ENCODE data around the gene RNF31. TPM values are rescaled to one million over a fixed set of nuclear protein-coding genes. Genes with fewer than 3 reads are reported as not detected.

RNF31 gene
- total and polyA plus RNA-seq, 2 of the 13 experiments (the other 11 are each of a cell fraction or from before 2014, with no cell fraction given): 48.2 to 86.8 TPM

GRCh38 chr14:24145690-24146452 is 1.4 kb upstream of the RNF31 start (continued):
- no peak for TF ChIP-seq JARID2 (CRISPR knock-in tag; IDR thresholded peaks at IDR 0.05; ENCODE audit: insufficient replicate concordance)
- no peak for TF ChIP-seq ZNF121 (CRISPR knock-in tag; IDR thresholded peaks at IDR 0.05)
- TF ChIP-seq LBX2 (CRISPR knock-in tag; IDR thresholded peaks at IDR 0.05; ENCODE audit: borderline replicate concordance): 0 out of 2 replicates have a peak, but pooled peaks have one; percentile 81
- TF ChIP-seq ZNF674 (CRISPR knock-in tag; IDR thresholded peaks at IDR 0.05; ENCODE audit: low read depth): no peak
- TF ChIP-seq, protein P1, sequence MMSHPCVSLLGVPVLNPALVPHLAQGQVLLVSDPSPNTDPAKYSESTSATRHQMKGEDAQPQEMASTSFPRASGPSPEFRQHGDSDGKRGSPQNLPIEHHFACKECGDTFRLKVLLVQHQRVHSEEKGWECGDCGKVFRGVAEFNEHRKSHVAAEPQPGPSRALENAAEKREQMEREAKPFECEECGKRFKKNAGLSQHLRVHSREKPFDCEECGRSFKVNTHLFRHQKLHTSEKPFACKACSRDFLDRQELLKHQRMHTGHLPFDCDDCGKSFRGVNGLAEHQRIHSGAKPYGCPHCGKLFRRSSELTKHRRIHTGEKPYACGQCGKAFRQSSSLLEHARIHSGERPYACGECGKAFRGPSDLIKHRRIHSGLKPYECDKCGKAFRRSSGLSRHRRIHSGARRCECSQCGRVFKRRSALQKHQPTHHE (CRISPR knock-in tag; IDR thresholded peaks at IDR 0.05; ENCODE audit: borderline replicate concordance): no peak
- TF ChIP-seq ZMAT3 (CRISPR knock-in tag; conservative IDR thresholded peaks at IDR 0.05): no peak
- no peak for TF ChIP-seq NFE2 (CRISPR knock-in tag; IDR thresholded peaks at IDR 0.05)
- TF ChIP-seq SOX13 (IDR thresholded peaks at IDR 0.05): no peak
- TF ChIP-seq SOX13 (CRISPR knock-in tag; conservative IDR thresholded peaks at IDR 0.05 in 1 of 2, IDR thresholded peaks at IDR 0.05 in 1 of 2): no peak
- TF ChIP-seq ZNF713 (CRISPR knock-in tag; IDR thresholded peaks at IDR 0.05): 0 out of 2 replicates have a peak, but pooled peaks have one; percentile 29
- TF ChIP-seq DMAP1 (CRISPR knock-in tag; IDR thresholded peaks at IDR 0.05): no peak
- TF ChIP-seq RBM22 (optimal IDR thresholded peaks at IDR 0.05; ENCODE audit: low read length): no peak
- TF ChIP-seq FIP1L1 (IDR thresholded peaks at IDR 0.05; ENCODE audit: borderline replicate concordance, insufficient read depth, low read depth, low read length): no peak
- TF ChIP-seq ZNF550 (CRISPR knock-in tag; IDR thresholded peaks at IDR 0.05; ENCODE audit: borderline replicate concordance): 0 out of 2 replicates have a peak, but pooled peaks have one; percentile 62
- TF ChIP-seq ZNF296 (CRISPR knock-in tag; conservative IDR thresholded peaks at IDR 0.05): no peak
- no peak for TF ChIP-seq ZNF10 (CRISPR knock-in tag; IDR thresholded peaks at IDR 0.05; ENCODE audit: borderline replicate concordance, low read depth)
- no peak for TF ChIP-seq ZNF337 (CRISPR knock-in tag; IDR thresholded peaks at IDR 0.05; ENCODE audit: borderline replicate concordance, low read depth)
- TF ChIP-seq, protein P2, sequence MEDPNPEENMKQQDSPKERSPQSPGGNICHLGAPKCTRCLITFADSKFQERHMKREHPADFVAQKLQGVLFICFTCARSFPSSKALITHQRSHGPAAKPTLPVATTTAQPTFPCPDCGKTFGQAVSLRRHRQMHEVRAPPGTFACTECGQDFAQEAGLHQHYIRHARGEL (CRISPR knock-in tag; IDR thresholded peaks at IDR 0.05): no peak
- TF ChIP-seq RXRB (CRISPR knock-in tag; IDR thresholded peaks at IDR 0.05; ENCODE audit: borderline replicate concordance): no peak; the same call in 1 of the 2 replicates
- TF ChIP-seq DNMT1 (CRISPR knock-in tag; IDR thresholded peaks at IDR 0.05): no peak
- TF ChIP-seq ZFX (CRISPR knock-in tag; IDR thresholded peaks at IDR 0.05; ENCODE audit: low read depth): no peak
- TF ChIP-seq, protein P3, sequence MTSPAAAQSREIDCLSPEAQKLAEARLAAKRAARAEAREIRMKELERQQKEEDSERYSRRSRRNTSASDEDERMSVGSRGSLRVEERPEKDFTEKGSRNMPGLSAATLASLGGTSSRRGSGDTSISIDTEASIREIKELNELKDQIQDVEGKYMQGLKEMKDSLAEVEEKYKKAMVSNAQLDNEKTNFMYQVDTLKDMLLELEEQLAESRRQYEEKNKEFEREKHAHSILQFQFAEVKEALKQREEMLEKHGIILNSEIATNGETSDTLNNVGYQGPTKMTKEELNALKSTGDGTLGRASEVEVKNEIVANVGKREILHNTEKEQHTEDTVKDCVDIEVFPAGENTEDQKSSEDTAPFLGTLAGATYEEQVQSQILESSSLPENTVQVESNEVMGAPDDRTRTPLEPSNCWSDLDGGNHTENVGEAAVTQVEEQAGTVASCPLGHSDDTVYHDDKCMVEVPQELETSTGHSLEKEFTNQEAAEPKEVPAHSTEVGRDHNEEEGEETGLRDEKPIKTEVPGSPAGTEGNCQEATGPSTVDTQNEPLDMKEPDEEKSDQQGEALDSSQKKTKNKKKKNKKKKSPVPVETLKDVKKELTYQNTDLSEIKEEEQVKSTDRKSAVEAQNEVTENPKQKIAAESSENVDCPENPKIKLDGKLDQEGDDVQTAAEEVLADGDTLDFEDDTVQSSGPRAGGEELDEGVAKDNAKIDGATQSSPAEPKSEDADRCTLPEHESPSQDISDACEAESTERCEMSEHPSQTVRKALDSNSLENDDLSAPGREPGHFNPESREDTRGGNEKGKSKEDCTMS (CRISPR knock-in tag; conservative IDR thresholded peaks at IDR 0.05): no peak
- no peak for TF ChIP-seq SAP130 (CRISPR knock-in tag; IDR thresholded peaks at IDR 0.05; ENCODE audit: low read depth)
- TF ChIP-seq ZNF3 (CRISPR knock-in tag; IDR thresholded peaks at IDR 0.05): peak; percentile 40; the same call in 1 of the 2 replicates
- TF ChIP-seq ELF1 (CRISPR knock-in tag; IDR thresholded peaks at IDR 0.05): no peak
- no peak for TF ChIP-seq PITX1 (CRISPR knock-in tag; IDR thresholded peaks at IDR 0.05)
- no peak for TF ChIP-seq ZNF224 (CRISPR knock-in tag; IDR thresholded peaks at IDR 0.05)

Measured in HepG2 (cell line).